ENCODE results near the gene SLC36A2. TPM values are rescaled to one million over a fixed set of nuclear protein-coding genes. Genes with fewer than 3 reads are reported as not detected.
"Not testable (repeated sequence)": the region's sequence is repeated elsewhere in the genome, so short reads cannot be mapped to it uniquely, and the experiment has no call there.

The SLC36A2 gene
- total RNA-seq, 1 donor from 2014 or later, result 3.1 TPM

DNA sequence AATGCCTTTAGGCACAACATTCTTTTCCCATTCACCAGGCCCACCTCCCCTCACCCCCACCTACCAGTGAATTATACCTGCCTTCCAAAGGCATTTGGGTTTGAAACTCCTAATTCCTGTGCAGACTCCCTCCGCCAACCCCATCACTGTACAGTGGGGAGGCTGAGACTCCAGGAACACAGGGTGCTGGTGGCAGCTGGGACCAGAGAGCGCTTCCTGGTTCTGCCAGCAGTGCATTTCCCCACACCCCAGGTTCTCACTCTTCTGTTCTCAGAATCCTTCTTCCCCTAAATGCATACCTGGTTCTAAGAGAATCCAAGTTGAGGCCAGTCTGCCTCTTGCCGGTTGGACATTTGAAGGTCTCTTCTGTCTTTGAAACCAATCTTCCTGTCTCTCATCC, 21.1 kb downstream of the SLC36A2 start:
- DNase-seq, result no peak

DNA sequence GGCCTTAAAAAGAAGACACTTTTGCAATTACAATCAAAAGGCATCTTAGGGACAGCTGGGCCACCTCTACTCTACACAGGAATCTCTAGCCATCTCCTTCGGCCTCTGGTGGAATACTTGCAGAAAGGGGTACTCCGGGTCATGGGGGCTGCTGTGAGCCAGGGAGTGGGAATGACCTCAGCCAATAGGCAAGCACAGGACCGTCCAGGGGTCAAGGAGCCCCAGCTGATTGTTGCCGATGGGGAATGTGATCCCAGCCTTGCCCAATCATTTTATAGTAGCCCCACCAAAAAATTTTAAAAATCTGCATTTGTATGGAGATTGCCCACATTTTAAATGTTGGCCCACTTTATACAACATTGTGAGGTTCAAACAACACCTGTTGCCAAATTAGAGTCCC, 26.9 kb downstream of the SLC36A2 start:
- DNase-seq, result no peak

DNA sequence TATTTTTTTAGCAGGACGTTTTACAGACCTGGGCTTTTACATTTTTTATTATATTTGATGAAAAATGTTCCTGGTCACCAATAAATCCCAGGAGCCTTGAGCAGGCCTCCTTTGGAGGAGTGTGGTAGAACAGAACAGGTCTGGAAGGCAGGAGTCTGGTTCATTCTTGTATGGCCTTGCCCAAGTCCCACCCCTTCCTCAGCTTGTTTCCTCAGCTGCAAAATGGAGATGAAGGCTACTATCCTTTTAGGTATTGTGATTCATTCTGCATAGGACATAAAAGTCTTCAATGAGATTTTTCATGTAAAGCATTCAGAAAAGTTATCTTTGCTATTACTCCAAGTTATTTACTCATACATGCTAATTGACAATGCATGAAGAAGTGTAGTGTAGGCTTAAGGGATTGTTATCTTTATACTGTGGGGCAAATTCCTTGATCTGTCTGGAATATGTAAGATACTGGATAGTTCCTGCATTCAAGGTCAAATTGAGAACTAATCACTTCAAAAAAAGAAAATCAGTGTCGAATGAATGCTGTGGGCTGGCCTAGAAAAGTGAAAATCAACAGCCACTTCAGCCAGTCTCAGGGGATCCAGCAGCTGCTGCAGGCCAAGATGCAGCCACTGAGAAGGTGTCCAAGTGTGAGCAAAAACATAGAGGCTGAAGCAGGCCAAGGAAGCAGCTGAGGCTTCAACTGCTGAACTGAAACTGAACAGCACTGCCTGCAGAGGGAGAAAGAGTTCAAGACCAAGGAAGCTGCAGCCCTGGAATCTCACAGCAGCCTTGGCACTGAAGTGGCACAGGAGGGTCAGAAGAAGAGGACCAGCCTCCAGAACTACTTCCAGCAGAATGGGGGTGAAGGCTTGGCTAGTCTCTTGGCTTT, 28.3 kb downstream of the SLC36A2 start:
- DNase-seq, result peak; percentile 83

DNA sequence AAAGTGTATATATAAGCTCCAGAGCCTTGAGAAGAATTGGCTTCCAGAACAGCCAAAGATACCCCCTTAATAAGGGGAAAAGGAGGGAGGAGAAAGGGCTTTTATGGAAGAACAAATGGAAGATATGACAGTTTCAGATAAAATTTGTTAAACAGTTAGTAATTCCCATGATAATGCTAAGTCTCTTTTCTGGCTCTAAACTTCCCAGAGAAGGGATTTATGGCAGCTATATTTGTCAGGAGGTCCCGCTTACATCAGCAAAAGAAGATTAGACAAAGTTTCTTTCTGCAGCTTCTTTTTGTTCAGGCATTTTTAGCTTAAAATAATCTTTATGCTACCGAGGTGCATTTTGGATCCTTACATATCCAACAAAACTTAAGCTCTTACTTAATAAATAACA, 29.5 kb downstream of the SLC36A2 start:
- DNase-seq, result no peak

DNA sequence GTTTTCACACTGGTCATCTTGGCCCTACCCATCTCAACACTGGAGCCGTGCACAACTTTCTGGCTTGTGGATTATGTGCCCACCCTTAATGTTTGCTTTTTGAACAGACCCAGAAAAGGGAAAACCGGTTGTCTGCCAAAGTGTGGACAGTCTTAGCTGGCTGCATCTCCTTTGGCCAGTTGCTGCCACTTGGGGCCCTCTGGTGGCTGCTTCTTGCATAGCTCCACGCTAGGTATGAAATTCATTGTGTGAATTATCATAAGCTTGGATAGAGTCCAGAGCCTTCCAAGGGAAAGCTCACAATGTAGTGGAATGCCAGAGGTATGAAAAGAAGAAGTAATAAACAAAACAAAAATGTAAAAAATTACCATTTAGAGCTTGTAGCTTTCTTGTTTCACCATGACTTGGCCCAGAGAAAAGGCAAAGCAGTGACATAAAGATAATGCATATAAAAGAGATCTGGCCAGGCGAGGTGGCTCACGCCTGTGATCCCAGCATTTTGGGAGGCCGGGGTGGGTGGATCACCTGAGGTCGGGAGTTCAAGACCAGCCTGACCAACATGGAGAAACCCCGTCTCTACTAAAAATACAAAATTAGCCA, 31.3 kb downstream of the SLC36A2 start:
- DNase-seq, result peak; percentile 87

DNA sequence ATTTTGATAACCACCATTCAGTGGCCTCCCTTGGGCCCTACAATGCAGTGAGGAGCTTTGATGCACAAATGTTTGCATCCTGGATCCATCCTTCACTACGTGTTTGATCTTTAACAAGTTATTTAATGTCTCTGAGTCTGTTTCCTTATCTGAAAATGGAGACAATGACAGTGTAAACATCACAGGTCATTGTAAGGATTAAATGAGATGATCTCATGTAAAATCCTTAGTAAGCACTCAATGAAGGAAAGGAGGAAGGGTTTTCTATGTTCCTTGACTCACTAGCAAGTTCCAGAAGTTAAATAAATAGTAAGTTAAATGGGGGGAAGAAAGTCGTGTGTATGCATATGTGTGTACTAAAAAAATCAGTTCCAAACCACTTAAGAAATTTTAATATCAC, 34.0 kb downstream of the SLC36A2 start:
- DNase-seq, result no peak

DNA sequence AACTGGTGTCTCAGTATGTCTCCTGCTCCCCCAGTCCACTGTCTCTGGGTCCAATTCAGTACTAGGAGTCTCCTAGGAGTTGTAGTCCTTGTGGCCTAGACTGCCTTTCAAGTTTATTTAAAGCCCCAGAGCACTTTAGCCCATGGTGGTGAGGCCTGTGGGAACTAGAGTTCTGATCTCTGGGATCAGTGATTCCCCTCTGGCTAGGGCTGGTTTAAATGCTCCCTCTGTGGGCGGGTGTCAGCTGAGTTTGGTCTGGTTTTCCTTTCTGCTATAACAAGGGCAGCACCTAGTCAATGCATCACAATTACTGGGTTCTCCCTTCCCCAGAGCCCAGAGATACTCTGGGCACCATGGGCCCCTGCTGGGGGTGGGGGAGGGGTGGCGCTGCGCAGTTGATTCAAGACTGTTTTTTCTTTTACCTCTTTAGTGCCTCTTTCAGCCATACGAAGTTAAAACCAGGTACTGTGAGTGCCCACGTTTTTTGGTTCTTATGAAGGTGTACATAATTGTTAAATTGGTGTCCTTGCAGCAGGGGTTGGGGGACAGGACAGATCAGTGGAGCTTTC, 34.5 kb downstream of the SLC36A2 start:
- DNase-seq, result no peak

DNA sequence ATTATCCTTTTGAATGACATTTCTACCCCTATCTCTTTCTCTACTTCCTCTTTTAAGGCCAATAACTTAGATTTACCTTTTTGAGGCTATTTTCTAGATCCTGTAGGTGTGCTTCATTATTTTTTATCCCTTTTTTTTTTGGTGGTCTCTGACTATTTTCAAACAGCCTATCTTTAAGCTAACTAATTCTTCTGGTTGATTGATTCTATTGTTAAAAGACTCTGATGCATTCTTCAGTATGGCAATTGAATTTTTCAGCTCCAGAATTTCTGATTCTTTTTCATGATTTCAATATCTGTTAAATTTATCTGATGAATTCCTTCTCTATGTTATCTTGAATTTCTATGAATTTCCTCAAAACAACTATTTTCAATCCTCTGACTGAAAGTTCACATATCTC, 36.4 kb downstream of the SLC36A2 start:
- no peak for DNase-seq

DNA sequence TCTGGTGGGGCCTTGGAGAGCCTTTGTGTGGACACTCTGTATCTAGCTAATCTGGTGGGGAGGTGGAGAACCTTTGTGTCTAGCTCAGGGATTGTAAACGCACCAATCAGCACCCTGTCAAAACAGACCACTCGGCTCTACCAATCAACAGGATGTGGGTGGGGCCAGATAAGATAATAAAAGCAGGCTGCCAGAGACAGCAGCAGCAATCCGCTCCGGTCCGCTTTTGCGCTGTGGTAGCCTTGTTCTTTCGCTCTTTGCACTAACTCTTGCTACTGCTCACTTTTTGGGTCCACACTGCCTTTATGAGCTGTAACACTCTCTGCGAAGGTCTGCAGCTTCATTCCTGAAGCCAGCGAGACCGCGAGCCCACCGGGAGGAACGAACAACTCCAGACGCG, 37.5 kb downstream of the SLC36A2 start:
- DNase-seq, result not testable (repeated sequence)

DNA sequence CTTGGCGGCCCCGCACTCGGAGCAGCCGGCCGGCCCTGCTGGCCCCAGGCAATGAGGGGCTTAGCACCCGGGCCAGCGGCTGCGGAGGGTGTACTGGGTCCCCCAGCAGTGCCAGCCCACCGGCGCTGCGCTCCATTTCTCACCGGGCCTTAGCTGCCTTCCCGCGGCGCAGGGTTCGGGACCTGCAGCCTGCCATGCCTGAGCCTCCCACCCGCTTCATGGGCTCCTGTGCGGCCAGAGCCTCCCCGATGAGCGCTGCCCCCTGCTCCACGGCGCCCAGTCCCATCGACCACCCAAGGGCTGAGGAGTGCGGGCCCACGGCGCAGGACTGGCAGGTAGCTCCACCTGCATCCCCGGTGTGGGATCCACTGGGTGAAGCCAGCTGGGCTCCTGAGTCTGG, 38.1 kb downstream of the SLC36A2 start:
- not testable (repeated sequence) for DNase-seq

DNA sequence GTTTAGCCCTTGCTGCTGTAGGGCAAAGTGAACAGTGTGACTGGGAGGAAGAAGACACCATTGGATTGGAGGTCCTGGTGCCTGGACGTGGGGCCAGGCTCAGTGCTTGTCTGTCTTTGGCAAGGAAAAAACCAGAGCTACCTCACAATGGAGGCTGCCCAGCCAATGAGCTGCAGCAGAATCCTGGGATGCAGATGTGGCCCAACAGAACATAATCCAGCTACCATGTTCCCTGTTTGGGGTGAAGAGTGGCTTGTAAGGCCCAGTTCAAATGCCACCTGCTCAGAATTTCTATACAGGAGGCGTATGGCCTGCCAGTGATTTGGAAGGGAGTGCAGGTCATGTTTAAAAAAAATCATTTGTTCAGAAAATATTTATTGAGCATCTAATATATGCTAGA, 43.7 kb downstream of the SLC36A2 start, which contains the start of gene SLC36A3:
SLC36A3 (minus strand) TSS at position 101 of the 400 bp plus-strand sequence. CDS start 412 bp downstream, outside the sequence.
- no peak for DNase-seq

DNA sequence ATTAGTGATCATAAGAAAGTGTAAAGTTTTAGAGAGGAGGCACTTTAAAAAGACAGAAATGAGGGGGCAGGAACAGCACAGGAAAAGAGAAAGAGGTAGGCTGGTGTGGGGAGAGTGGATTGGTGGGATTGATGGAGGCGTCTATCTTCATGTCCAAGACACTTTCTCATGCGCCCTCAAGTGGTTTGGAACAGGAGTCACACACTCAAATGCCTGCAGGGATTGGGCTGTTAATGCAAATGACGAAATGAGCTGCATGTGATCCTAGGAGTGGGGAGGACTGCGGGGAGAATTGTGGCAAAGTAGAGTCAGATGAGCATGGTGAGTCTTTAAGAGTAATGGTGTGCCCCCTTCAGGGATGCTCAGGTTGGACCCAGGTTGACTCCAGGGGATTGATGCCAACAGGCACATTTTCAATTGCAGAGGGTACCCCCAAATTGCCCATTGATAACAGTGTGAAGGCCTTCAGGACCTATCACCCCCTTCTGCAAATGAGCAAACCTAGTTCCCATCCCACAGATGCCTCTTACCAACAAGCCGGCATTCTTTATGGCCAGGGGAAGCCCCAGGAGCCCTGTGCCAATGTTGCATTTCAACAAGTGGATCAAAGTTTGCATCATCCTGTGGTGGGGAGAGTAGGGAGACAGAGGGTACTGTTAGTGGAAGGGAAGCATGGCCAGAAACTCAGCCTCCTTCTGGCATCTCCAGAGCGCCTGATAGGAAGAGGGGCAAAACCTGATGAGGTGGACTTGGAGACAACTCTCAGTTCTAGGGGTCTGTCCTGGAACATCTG, 49.1 kb downstream of the SLC36A2 start:
- DNase-seq, result peak; percentile 49

DNA sequence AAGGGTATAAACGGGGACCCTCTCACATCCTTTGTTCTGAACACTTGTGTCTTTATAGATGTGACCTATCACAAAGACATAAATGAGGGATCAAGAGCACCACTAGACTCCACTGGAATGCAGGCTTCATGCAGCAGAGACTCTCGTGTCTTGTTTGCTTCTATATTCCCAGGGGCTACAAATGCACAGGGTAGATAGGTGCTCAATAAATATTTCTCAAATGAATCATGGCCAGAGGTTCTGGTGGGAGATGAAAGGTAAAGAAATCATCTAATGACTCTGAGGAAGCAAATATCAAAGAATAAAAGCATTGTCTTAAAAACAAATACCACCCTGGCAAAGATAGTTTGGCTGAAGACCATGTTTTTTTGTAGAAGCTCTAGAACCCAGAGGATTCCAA, 50.4 kb downstream of the SLC36A2 start:
- no peak for DNase-seq

DNA sequence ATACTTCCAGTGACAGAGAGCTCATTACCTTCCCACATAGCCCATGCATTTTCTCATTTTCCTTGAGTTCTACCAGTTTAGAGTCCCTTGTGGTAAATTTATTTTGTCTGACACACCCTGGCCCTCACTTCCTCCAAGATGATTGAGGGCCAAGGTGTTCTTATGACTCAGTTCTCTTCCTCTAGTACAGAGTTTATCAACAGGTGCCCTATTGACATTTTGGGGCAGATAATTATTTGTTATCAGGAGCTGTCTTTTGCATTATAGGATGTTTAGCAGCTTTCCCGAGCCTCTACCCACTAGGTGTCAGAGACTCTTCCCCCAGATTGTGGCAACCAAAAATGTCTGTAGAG, 50.9 kb downstream of the SLC36A2 start:
- DNase-seq, result no peak

DNA sequence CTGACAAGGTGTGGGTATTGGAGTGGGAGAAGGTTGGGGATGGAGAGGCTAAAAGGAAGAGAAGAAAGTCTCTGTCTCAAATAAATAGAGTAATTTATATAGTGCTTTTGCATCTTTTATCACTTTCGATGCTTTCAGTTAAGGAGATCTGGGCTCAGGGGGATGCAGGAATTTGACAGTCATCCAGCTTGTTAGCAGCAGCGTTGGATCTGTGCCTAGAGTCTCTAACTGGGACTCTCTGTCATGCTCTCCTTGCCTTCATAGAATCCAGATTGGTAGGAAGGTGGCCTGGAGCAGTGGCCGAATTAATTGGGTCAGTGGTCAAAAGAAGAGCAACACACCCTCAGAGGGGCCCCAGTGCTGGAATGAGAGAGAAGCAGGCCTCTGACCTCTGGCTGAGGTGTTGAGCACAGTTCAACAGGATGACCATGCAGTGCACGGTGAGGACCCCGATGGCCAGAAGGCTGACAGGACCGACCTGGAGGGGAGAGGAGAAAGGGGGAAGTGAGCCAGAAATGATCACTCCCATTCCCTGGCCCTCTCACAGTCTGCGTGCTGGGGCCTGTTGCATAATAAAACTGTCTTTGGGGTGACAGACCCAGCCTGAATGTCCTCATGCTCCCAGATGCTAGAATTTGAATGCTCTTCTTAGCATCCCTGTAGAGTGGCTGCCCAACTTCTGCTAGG, 51.4 kb downstream of the SLC36A2 start:
- peak; percentile 35 for DNase-seq

DNA sequence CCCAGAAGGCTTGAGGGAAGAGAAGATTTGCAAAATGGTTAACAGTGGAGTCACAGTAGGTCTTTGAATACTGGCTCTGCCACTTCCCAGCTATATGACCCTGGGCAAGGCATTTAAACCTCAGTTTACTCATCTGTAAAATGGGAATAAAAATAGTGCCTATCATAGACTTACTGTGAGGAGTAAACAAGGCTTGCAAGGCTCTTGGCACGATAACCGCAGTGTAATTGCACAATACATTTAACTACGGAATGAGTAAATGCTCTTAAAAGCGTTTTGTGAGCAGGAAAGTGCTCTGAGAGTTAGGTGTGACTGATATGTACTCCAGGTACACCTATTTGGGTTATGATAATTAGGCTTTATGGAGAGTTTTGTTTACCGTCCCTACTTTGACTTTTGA, 52.2 kb downstream of the SLC36A2 start:
- no peak for DNase-seq

DNA sequence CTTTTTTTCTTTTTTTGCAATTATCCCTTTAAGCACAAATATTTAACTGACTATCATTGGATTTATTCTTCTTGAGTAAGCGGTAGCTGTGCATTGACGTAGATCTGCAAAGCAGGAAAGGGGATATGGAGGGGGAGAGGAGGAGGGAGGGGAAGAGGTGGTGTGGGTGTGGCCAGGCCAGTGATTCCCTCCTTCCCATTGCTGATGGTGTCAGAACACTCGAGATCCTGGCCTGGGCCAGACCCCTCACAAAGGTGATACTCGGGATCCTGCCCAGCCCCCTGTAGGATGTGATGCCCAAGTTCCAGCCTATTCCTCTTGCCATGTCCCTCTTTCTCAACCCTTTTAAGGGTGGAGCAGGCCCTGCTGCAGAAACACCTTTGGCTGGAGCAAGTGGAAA, 53.7 kb downstream of the SLC36A2 start:
- no peak for DNase-seq

DNA sequence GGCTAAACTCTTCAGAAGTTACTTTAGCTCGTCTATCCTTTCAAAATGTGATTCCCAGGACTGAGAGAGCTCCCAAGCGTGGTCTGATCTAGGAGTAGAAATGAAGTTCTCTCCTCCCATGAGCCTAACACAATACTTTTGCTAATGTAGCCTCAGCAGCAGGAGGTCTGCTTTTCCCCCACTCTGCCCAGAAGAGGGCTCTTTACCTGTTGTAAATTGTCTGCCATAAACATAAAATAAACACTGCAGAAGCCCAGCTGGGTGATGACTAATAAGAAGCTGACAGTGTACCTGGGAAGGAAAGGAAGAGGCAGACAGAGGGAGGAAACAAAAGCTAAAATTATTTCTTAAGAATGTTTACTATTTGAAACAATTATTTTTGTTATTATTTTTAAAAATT, 59.2 kb downstream of the SLC36A2 start:
- no peak for DNase-seq

DNA sequence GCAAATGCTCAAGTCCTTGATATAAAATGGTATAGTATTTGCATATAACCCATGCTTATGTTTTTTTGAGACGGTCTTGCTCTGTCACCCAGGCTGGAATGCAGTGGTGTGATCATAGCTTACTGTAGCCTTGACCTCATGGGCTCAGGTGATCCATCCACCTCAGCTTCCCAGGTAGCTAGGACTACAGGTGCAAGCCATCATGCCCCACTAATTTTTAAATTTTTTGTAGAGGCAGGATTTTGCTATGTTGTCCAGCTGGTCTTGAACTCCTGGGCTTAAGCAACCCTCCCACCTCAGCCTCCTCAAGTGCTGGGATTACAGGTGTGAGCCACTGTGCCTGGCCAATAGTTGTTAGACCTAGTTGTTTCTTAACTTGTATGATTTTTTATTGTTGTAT, 61.1 kb downstream of the SLC36A2 start:
- DNase-seq, result no peak

DNA sequence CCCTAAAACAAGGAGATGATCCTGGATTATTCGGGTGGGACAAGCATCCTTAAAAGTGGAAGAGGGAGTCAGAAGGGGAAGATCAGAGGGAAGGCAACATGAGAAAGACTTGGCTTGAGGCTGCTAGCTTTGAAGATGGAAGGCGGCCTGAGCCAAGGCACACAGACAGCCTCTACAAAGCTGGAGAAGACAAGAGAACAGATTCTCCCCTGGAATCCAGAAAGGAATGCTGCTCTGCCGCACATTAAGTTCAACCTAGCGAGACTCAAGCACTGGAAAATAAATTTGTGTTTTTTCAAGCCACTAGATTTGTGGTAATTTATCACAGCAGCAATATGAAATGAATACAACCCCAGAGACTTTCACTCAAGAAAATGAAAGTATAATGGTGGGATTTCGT, 61.7 kb downstream of the SLC36A2 start:
- no peak for DNase-seq

DNA sequence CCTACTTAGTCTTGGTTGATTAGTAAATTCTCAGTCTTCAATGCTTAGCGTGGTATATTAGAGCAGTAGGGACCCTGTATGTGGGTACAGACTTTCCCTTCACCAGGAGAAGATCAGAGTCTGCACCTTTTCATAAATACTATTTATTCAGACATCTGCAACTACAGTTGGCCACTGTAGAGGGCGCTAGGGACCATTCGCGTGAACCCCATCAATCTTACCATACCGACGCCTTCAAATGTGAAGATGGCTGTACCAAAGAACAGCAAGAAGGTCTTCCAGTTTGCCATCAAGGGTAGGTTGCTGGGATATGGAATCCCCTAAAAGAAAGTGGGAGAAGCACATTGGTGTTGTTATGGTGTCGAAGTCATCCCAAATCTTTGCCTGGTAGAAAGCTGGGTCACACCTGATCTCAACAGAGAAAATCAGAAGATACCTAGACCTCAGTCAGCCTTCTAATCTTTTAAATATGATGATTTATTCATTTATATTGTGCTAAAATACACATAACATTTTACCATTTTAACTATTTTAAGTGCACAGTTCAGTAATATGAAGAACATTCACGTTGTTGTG, 62.9 kb downstream of the SLC36A2 start:
- DNase-seq, result no peak

All from tongue (tissue), 2 donors.